CD4-positive, alpha-beta memory T cell (primary cell): Measurements from ENCODE around the gene MICAL3. TPM values are rescaled to one million over a fixed set of nuclear protein-coding genes. Genes with fewer than 3 reads are reported as not detected.
"Not testable (repeated sequence)": the region's sequence is repeated elsewhere in the genome, so short reads cannot be mapped to it uniquely, and the experiment has no call there.

Source experiments
- CTCF ChIA-PET: fragments of 350-600 bp; sonication (Branson Sonifier 250); formaldehyde crosslinking; loops from one replicate; lab custom pipeline; 2021; ENCODE audit warnings: inconsistent platforms; ENCODE audit not compliant: partially characterized antibody; lab: Charles Lee
- POLR2A ChIA-PET: fragments of 350-600 bp; sonication (Branson Sonifier 250); formaldehyde crosslinking; loops from one replicate; lab custom pipeline; 2021; ENCODE audit not compliant: partially characterized antibody; lab: Charles Lee
- DNase-seq, 5 donors: peaks; one replicate each; pipeline versions ENCODE4 v3.0.0 to v3.0.0-alpha.2; 2020 to 2022; ENCODE audit warnings: mixed read lengths in 1 of 5
- H3K27ac ChIP-seq: one replicate; pipeline ENCODE4 v1.7.0; 2013; ENCODE audit warnings: low read depth, low read length
- H3K27me3 ChIP-seq: 2 replicates; pipeline ENCODE4 v1.7.0; 2013; ENCODE audit warnings: mild to moderate bottlenecking, low read length, moderate library complexity; ENCODE audit not compliant: insufficient read depth
- H3K36me3 ChIP-seq: 2 replicates; pipeline ENCODE4 v1.7.0; 2013; ENCODE audit warnings: mild to moderate bottlenecking, low read length, moderate library complexity; ENCODE audit not compliant: insufficient read depth
- H3K4me1 ChIP-seq: 2 replicates; pipeline ENCODE4 v1.7.0; 2013; ENCODE audit warnings: mild to moderate bottlenecking, low read length, moderate library complexity; ENCODE audit not compliant: insufficient read depth
- H3K4me3 ChIP-seq, 2 donors: one replicate each; pipeline ENCODE4 v1.7.0; 2013; ENCODE audit warnings: low read length in 2 of 2, mild to moderate bottlenecking in 1 of 2
- H3K9me3 ChIP-seq, 2 donors: one replicate each; pipeline ENCODE4 v1.7.0; 2013; ENCODE audit warnings: low read length in 2 of 2, control low read depth in 1 of 2; ENCODE audit not compliant: control insufficient read depth in 1 of 2
- H3K27ac Mint-ChIP-seq, 7 donors: one replicate each; pipeline ENCODE4 v1.8.0; 2020 to 2021; ENCODE audit warnings: mixed read lengths in 7 of 7, mild to moderate bottlenecking in 6 of 7, inconsistent platforms in 3 of 7, moderate library complexity in 3 of 7
- H3K27me3 Mint-ChIP-seq, 2 donors: one replicate each; pipeline ENCODE4 v1.8.0; 2020 to 2021; ENCODE audit warnings: mixed read lengths in 2 of 2
- H3K36me3 Mint-ChIP-seq, 2 donors: one replicate each; pipeline ENCODE4 v1.8.0; 2020 to 2021; ENCODE audit warnings: mixed read lengths in 2 of 2, inconsistent platforms in 1 of 2, mild to moderate bottlenecking in 1 of 2
- H3K4me1 Mint-ChIP-seq, 4 donors: one replicate each; pipeline ENCODE4 v1.8.0; 2020 to 2021; ENCODE audit warnings: mixed read lengths in 4 of 4, mild to moderate bottlenecking in 1 of 4
- H3K4me3 Mint-ChIP-seq, 8 donors: one replicate each; pipeline ENCODE4 v1.8.0; 2020 to 2021; ENCODE audit warnings: mixed read lengths in 8 of 8, mild to moderate bottlenecking in 7 of 8, moderate library complexity in 6 of 8, inconsistent platforms in 3 of 8
- H3K9me3 Mint-ChIP-seq, 8 donors: one replicate each; pipeline ENCODE4 v1.8.0; 2020 to 2021; ENCODE audit warnings: mixed read lengths in 8 of 8, mild to moderate bottlenecking in 5 of 8, inconsistent platforms in 3 of 8, moderate library complexity in 1 of 8
- intact Hi-C: fragments of 100-400 bp; cut with micrococcal nuclease; formaldehyde crosslinking; loops from one replicate; pipeline ENCODE4 v1.15.1; 2023
- polyA plus RNA-seq, 2 donors: library from polyadenylated mRNA; unstranded; fragments of 300-500 nt; fragmentation: Illumina TruSeq; gene quantifications; one replicate each; pipeline ENCODE4 v1.2.3, GENCODE V29; 2021
- total RNA-seq, 2 experiments: library from RNA; stranded (reverse); gene quantifications; one replicate each; pipeline ENCODE4 v1.2.3, GENCODE V29; 2021

The MICAL3 gene
- total and polyA plus RNA-seq, 4 experiments from 2014 or later: 0.97 to 28.9 (median 14.4) TPM

GRCh38 chr22:18029686-18030267 is 5.4 kb upstream of the MICAL3 start:
- no peak overlapping the region for H3K4me3 Mint-ChIP-seq
- peaks cover 0 to 5% (median 2%) of the 10 kb centered on the region in 4 donors for H3K4me1 Mint-ChIP-seq
- H3K9me3 Mint-ChIP-seq: no peaks in the 10 kb centered on the region
- H3K9me3 ChIP-seq: no peaks in the 10 kb centered on the region
- no peak for DNase-seq
- peaks cover 11% of the 10 kb centered on the region for H3K27me3 ChIP-seq
- H3K4me1 ChIP-seq: peaks cover 2% of the 10 kb centered on the region
- H3K27me3 Mint-ChIP-seq: peaks cover 10 to 22% of the 10 kb centered on the region in 2 donors
- ChIA-PET CTCF (interaction anchor here (4.8 kb wide), 1 partner anchor 200 kb away, joined by 54 read pairs; no protein-coding TSS in a partner anchor), POLR2A (no interaction called here)
- H3K27ac Mint-ChIP-seq: no peak overlapping the region
- no peaks in the 10 kb centered on the region for H3K36me3 ChIP-seq
- no peak overlapping the region for H3K27ac ChIP-seq
- H3K4me3 ChIP-seq: no peak overlapping the region
- intact Hi-C loops: no loop called here
- no peaks in the 10 kb centered on the region for H3K36me3 Mint-ChIP-seq

- Mint-ChIP-seq H3K4me1 (peaks cover 2 to 9% (median 6%) of the 10 kb centered on the region in 4 donors), H3K27me3 (peaks cover 11 to 24% of the 10 kb centered on the region in 2 donors), H3K36me3 (no peaks in the 10 kb centered on the region), H3K4me3 (no peak overlapping the region), H3K27ac (peak overlapping the region in 1 of 7 donors; percentile 73), H3K9me3 (no peaks in the 10 kb centered on the region)
- DNase-seq: no peak
- POLR2A ChIA-PET: no interaction called here
- H3K27ac ChIP-seq: no peak overlapping the region
- no peaks in the 10 kb centered on the region for H3K9me3 ChIP-seq
- peaks cover 6% of the 10 kb centered on the region for H3K4me1 ChIP-seq
- no peaks in the 10 kb centered on the region for H3K36me3 ChIP-seq
- no peak overlapping the region for H3K4me3 ChIP-seq
- intact Hi-C loops: no loop called here
- CTCF ChIA-PET: interaction anchor here (0.6 to 4.8 kb wide), 2 partner anchors 63 to 199 kb away, joined by 4 to 54 read pairs; no protein-coding TSS in a partner anchor
- peaks cover 11% of the 10 kb centered on the region for H3K27me3 ChIP-seq
Observed at GRCh38 chr22:18028817-18029527, 4.6 kb upstream of the MICAL3 start.

DNA sequence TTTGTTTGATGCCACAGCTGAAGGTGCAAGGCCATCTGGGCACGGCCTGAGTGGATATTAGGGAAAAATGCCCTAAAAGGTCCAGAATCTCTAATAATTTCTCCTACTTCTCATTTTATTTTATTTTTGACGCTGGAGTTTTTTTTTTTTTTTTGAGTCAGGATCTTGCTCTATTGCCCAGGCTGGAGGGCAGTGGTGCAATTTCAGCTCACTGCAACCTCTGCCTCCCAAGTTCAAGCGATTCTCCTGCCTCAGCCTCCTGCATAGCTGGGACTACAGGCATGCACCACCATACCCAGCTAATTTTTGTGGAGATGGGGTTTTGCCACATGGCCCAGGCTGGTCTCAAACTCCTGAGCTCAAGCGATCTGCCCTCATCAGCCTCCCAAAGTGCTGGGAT is 1.5 kb upstream of the MICAL3 start:
- H3K27me3 Mint-ChIP-seq: peaks cover 22 to 28% of the 10 kb centered on the region in 2 donors
- H3K9me3 Mint-ChIP-seq, H3K27ac ChIP-seq, H3K9me3 ChIP-seq, H3K36me3 Mint-ChIP-seq, H3K4me3 Mint-ChIP-seq, H3K4me3 ChIP-seq, DNase-seq, H3K36me3 ChIP-seq: not testable (repeated sequence)
- POLR2A ChIA-PET: interaction anchor here (1.7 kb wide), 1 partner anchor 196 kb away, joined by 6 read pairs; no protein-coding TSS in a partner anchor
- Histone ChIP-seq H3K27me3 (peaks cover 17% of the 10 kb centered on the region), H3K4me1 (peaks cover 15% of the 10 kb centered on the region)
- peak overlapping the region in 1 of 7 donors; percentile 51 for H3K27ac Mint-ChIP-seq
- H3K4me1 Mint-ChIP-seq: peaks cover 5 to 19% (median 10%) of the 10 kb centered on the region in 4 donors
- CTCF ChIA-PET: interaction anchor here (0.9 to 4.8 kb wide), 10 partner anchors 25 to 196 kb away, joined by 3 to 54 read pairs (median 3); no protein-coding TSS in a partner anchor
- intact Hi-C loops: loop anchor here (2.0 kb wide), 1 partner anchor 51 kb away; the partner anchor contains the start of gene PEX26

GRCh38 chr22:18024956-18025720 is 777 bp upstream of the MICAL3 start:
- POLR2A ChIA-PET: interaction anchor here (1.7 kb wide), 1 partner anchor 195 kb away, joined by 6 read pairs; no protein-coding TSS in a partner anchor
- peaks cover 22 to 28% of the 10 kb centered on the region in 2 donors for H3K27me3 Mint-ChIP-seq

DNA sequence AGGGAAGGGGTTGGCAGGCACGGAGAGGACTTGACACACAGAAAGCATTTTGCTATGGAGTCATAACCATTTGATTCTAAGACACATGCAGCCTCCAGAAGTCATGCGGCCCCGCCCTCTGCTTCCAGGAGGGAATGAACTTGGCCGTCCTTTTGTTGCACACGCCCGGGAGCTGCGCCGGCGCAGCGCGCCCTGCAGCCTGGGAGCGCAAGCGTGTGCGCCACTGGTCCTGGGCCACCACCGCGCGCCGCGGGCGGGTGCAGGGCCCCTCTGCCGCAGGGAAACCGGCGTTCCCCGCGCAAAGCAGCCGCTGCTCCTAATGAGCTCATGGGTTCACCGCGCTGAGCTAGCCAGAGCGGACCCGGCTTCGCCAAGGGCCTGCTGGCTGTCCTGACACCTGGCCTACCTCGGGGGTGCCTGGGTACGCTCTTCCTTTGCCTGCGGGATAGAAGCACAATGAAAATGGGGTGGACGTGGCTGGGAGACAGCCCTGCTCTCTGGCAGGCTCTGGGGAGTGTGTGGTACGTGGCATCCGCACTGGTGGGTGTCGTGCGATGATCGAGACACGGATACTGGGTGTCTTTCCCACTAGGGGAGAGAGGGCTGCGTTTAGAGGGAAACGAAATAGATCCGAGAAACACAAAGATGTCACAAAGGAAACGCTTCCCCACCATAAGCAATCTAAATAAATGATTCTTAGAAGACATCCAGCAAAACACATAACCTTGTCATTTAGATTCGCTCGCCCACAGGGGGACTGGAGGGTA is 669 bp downstream of the MICAL3 start:
- ChIA-PET CTCF (interaction anchor here (1.2 to 1.5 kb wide), 2 partner anchors 11 to 193 kb away, joined by 3 to 13 read pairs; no protein-coding TSS in a partner anchor), POLR2A (interaction anchor here (0.6 kb wide), 1 partner anchor 262 kb away, joined by 4 read pairs; no protein-coding TSS in a partner anchor)
- peak; percentile 11 to 38 (median 20) for DNase-seq
- Histone ChIP-seq H3K27ac (no peak overlapping the region), H3K36me3 (no peaks in the 10 kb centered on the region), H3K9me3 (no peaks in the 10 kb centered on the region), H3K4me3 (peak overlapping the region; percentile 40 to 61), H3K27me3 (peaks cover 17% of the 10 kb centered on the region), H3K4me1 (peaks cover 15% of the 10 kb centered on the region)
- peaks cover 22 to 25% of the 10 kb centered on the region in 2 donors for H3K27me3 Mint-ChIP-seq
- peak overlapping the region; percentile 88 to 97 (median 94) for H3K4me3 Mint-ChIP-seq
- H3K4me1 Mint-ChIP-seq: peaks cover 5 to 19% (median 10%) of the 10 kb centered on the region in 4 donors
- H3K36me3 Mint-ChIP-seq: no peaks in the 10 kb centered on the region
- H3K27ac Mint-ChIP-seq: peak overlapping the region in 1 of 7 donors; percentile 22
- no peaks in the 10 kb centered on the region for H3K9me3 Mint-ChIP-seq
- intact Hi-C loops: loop anchor here (2.0 kb wide), 1 partner anchor 53 kb away; the partner anchor contains the start of gene PEX26

More at GRCh38 chr22:18024956-18025720, 777 bp upstream of the MICAL3 start:
- H3K27ac Mint-ChIP-seq: peak overlapping the region in 1 of 7 donors; percentile 51
- no peak for DNase-seq
- Histone ChIP-seq H3K36me3 (no peaks in the 10 kb centered on the region), H3K9me3 (no peaks in the 10 kb centered on the region), H3K27ac (no peak overlapping the region), H3K4me3 (peak overlapping the region in 1 of 2 donors; percentile 40), H3K27me3 (peaks cover 17% of the 10 kb centered on the region), H3K4me1 (peaks cover 15% of the 10 kb centered on the region)
- H3K4me3 Mint-ChIP-seq: peak overlapping the region in 7 of 8 donors; percentile 77 to 90 (median 86)
- no peaks in the 10 kb centered on the region for H3K9me3 Mint-ChIP-seq
- H3K36me3 Mint-ChIP-seq: no peaks in the 10 kb centered on the region
- CTCF ChIA-PET: interaction anchor here (0.6 to 4.8 kb wide), 11 partner anchors 24 to 272 kb away, joined by 3 to 54 read pairs (median 3); no protein-coding TSS in a partner anchor
- H3K4me1 Mint-ChIP-seq: peaks cover 5 to 19% (median 10%) of the 10 kb centered on the region in 4 donors
- intact Hi-C loops: loop anchor here (2.0 kb wide), 1 partner anchor 52 kb away; the partner anchor contains the start of gene PEX26

DNA sequence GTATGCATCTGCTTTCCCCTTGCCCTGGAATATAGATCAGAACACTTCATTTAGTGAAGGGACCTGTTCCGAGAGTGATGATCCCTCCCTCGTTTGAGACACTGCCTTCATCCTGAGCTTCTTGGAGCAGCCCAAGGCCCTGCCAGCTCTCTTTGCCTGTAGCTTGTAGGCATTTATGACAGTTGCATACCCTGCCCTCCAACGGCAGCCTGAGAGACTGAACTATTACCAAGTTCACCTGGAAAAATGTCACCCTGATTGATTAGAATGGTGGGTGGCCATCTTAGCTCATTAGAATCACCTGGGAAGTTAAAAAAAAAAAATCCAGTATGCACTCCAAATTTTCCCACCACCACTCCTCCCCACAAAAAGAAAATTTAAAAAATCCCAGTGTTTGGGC is 1.5 kb downstream of the MICAL3 start:
- Mint-ChIP-seq H3K4me1 (peaks cover 5 to 19% (median 10%) of the 10 kb centered on the region in 4 donors), H3K27ac (no peak overlapping the region), H3K4me3 (peak overlapping the region in 6 of 8 donors; percentile 50 to 95 (median 71)), H3K9me3 (no peaks in the 10 kb centered on the region), H3K27me3 (peaks cover 22 to 25% of the 10 kb centered on the region in 2 donors), H3K36me3 (no peaks in the 10 kb centered on the region)
- no peak for DNase-seq
- H3K4me1 ChIP-seq: peaks cover 15% of the 10 kb centered on the region
- no peaks in the 10 kb centered on the region for H3K9me3 ChIP-seq
- intact Hi-C loops: no loop called here
- no peak overlapping the region for H3K4me3 ChIP-seq
- H3K36me3 ChIP-seq: no peaks in the 10 kb centered on the region
- CTCF ChIA-PET: interaction anchor here (1.0 to 1.5 kb wide), 2 partner anchors 53 to 192 kb away, joined by 3 to 13 read pairs; no protein-coding TSS in a partner anchor
- no peak overlapping the region for H3K27ac ChIP-seq
- POLR2A ChIA-PET: no interaction called here
- H3K27me3 ChIP-seq: peaks cover 17% of the 10 kb centered on the region
